Immature natural killer cell (primary cell): ENCODE data around the gene STK32A. TPM values are rescaled to one million over a fixed set of nuclear protein-coding genes. Genes with fewer than 3 reads are reported as not detected.

Experiments used
- DNase-seq, 3 donors: peaks; one replicate each; pipeline ENCODE4 v3.0.0; 2022; ENCODE audit warnings: mixed read lengths in 1 of 3
- H3K27ac Mint-ChIP-seq, 6 donors: one replicate each; pipeline ENCODE4 v1.8.0; 2020; ENCODE audit warnings: mixed read lengths in 6 of 6, mild to moderate bottlenecking in 5 of 6, inconsistent platforms in 4 of 6, moderate library complexity in 3 of 6
- H3K27me3 Mint-ChIP-seq, 3 donors: one replicate each; pipeline ENCODE4 v1.8.0; 2020 to 2021; ENCODE audit warnings: low read depth in 3 of 3, mild to moderate bottlenecking in 3 of 3, mixed read lengths in 3 of 3, moderate library complexity in 3 of 3, inconsistent platforms in 1 of 3
- H3K36me3 Mint-ChIP-seq, 3 donors: one replicate each; pipeline ENCODE4 v1.8.0; 2020; ENCODE audit warnings: mixed read lengths in 3 of 3, inconsistent platforms in 2 of 3, mild to moderate bottlenecking in 2 of 3
- H3K4me1 Mint-ChIP-seq, 2 donors: one replicate each; pipeline ENCODE4 v1.8.0; 2020; ENCODE audit warnings: inconsistent platforms in 2 of 2, mild to moderate bottlenecking in 2 of 2, mixed read lengths in 2 of 2, moderate library complexity in 1 of 2
- H3K4me3 Mint-ChIP-seq, 5 donors: one replicate each; pipeline ENCODE4 v1.8.0; 2020; ENCODE audit warnings: mild to moderate bottlenecking in 5 of 5, mixed read lengths in 5 of 5, inconsistent platforms in 3 of 5, moderate library complexity in 3 of 5
- H3K9me3 Mint-ChIP-seq, 6 donors: one replicate each; pipeline ENCODE4 v1.8.0; 2020; ENCODE audit warnings: mild to moderate bottlenecking in 6 of 6, mixed read lengths in 6 of 6, inconsistent platforms in 4 of 6, moderate library complexity in 3 of 6
- polyA plus RNA-seq, 3 donors: library from polyadenylated mRNA; unstranded; fragments of 300-500 nt; fragmentation: Illumina TruSeq; gene quantifications; one replicate each; pipeline ENCODE4 v1.2.3, GENCODE V29; 2021

Gene STK32A
- polyA plus RNA-seq, 3 donors from 2014 or later = not detected

- Mint-ChIP-seq H3K9me3 (peaks cover 0 to 3% (median 0%) of the 10 kb centered on the region in 6 donors), H3K4me3 (no peak overlapping the region), H3K27ac (no peak overlapping the region), H3K4me1 (no peaks in the 10 kb centered on the region), H3K36me3 (no peaks in the 10 kb centered on the region), H3K27me3 (peaks cover 2 to 5% (median 3%) of the 10 kb centered on the region in 3 donors)
- no peak for DNase-seq
Measured at GRCh38 chr5:147372191-147372590, 137.4 kb downstream of the STK32A start.

GRCh38 chr5:147373328-147373727 lies 138.5 kb downstream of the STK32A start:
- peaks cover 0 to 1% (median 0%) of the 10 kb centered on the region in 6 donors for H3K9me3 Mint-ChIP-seq
- DNase-seq = no peak
- peaks cover 3 to 6% (median 3%) of the 10 kb centered on the region in 3 donors for H3K27me3 Mint-ChIP-seq
- no peaks in the 10 kb centered on the region for H3K4me1 Mint-ChIP-seq
- no peak overlapping the region for H3K4me3 Mint-ChIP-seq
- H3K36me3 Mint-ChIP-seq = no peaks in the 10 kb centered on the region
- H3K27ac Mint-ChIP-seq = no peak overlapping the region

GRCh38 chr5:147375151-147375550 lies 140.3 kb downstream of the STK32A start:
- Mint-ChIP-seq H3K4me1 (no peaks in the 10 kb centered on the region), H3K36me3 (no peaks in the 10 kb centered on the region), H3K4me3 (no peak overlapping the region), H3K9me3 (peaks cover 0 to 4% (median 0%) of the 10 kb centered on the region in 6 donors), H3K27me3 (peaks cover 3 to 6% (median 4%) of the 10 kb centered on the region in 3 donors), H3K27ac (no peak overlapping the region)
- DNase-seq = no peak

- Mint-ChIP-seq H3K27ac (no peak overlapping the region), H3K27me3 (peaks cover 0 to 6% (median 4%) of the 10 kb centered on the region in 3 donors), H3K4me1 (no peaks in the 10 kb centered on the region), H3K4me3 (no peak overlapping the region), H3K9me3 (peaks cover 0 to 4% (median 0%) of the 10 kb centered on the region in 6 donors), H3K36me3 (no peaks in the 10 kb centered on the region)
- no peak for DNase-seq
Measured at GRCh38 chr5:147377682-147378081, 142.9 kb downstream of the STK32A start.

GRCh38 chr5:147381555-147381954 lies 146.7 kb downstream of the STK32A start:
- no peak for DNase-seq
- Mint-ChIP-seq H3K4me1 (no peaks in the 10 kb centered on the region), H3K9me3 (peaks cover 0 to 4% (median 0%) of the 10 kb centered on the region in 6 donors), H3K4me3 (no peak overlapping the region), H3K27me3 (peaks cover 0 to 6% (median 3%) of the 10 kb centered on the region in 3 donors), H3K27ac (no peak overlapping the region), H3K36me3 (no peaks in the 10 kb centered on the region)

- Mint-ChIP-seq H3K4me1 (no peaks in the 10 kb centered on the region), H3K27ac (no peak overlapping the region), H3K27me3 (peaks cover 1 to 4% (median 1%) of the 10 kb centered on the region in 3 donors), H3K4me3 (no peak overlapping the region), H3K36me3 (no peaks in the 10 kb centered on the region), H3K9me3 (peaks cover 0 to 4% (median 0%) of the 10 kb centered on the region in 6 donors)
- no peak for DNase-seq
Measured at GRCh38 chr5:147382776-147383175, 147.9 kb downstream of the STK32A start.

GRCh38 chr5:147384346-147385193 lies 149.7 kb downstream of the STK32A start:
- H3K9me3 Mint-ChIP-seq = no peaks in the 10 kb centered on the region
- H3K27ac Mint-ChIP-seq = no peak overlapping the region
- H3K27me3 Mint-ChIP-seq = peaks cover 1 to 6% (median 2%) of the 10 kb centered on the region in 3 donors
- H3K4me1 Mint-ChIP-seq = no peaks in the 10 kb centered on the region
- H3K36me3 Mint-ChIP-seq = no peaks in the 10 kb centered on the region
- H3K4me3 Mint-ChIP-seq = no peak overlapping the region
- DNase-seq = no peak

GRCh38 chr5:147387109-147387508 lies 152.3 kb downstream of the STK32A start:
- no peaks in the 10 kb centered on the region for H3K4me1 Mint-ChIP-seq
- H3K27ac Mint-ChIP-seq = no peak overlapping the region
- H3K27me3 Mint-ChIP-seq = peaks cover 0 to 6% (median 2%) of the 10 kb centered on the region in 3 donors
- no peaks in the 10 kb centered on the region for H3K9me3 Mint-ChIP-seq
- no peaks in the 10 kb centered on the region for H3K36me3 Mint-ChIP-seq
- H3K4me3 Mint-ChIP-seq = no peak overlapping the region
- DNase-seq = no peak

- Mint-ChIP-seq H3K36me3 (no peaks in the 10 kb centered on the region), H3K4me1 (no peaks in the 10 kb centered on the region), H3K27ac (no peak overlapping the region), H3K9me3 (no peaks in the 10 kb centered on the region), H3K27me3 (peaks cover 0 to 6% (median 2%) of the 10 kb centered on the region in 3 donors), H3K4me3 (no peak overlapping the region)
- DNase-seq = no peak
Measured at GRCh38 chr5:147388184-147389108, 153.6 kb downstream of the STK32A start.

GRCh38 chr5:147390654-147391225 lies 155.9 kb downstream of the STK32A start:
- H3K9me3 Mint-ChIP-seq = no peaks in the 10 kb centered on the region
- no peak overlapping the region for H3K4me3 Mint-ChIP-seq
- H3K4me1 Mint-ChIP-seq = peaks cover 2% of the 10 kb centered on the region in 2 donors
- peaks cover 0 to 6% (median 0%) of the 10 kb centered on the region in 3 donors for H3K27me3 Mint-ChIP-seq
- no peak overlapping the region for H3K27ac Mint-ChIP-seq
- DNase-seq = no peak
- H3K36me3 Mint-ChIP-seq = no peaks in the 10 kb centered on the region

GRCh38 chr5:147391781-147392180 lies 157.0 kb downstream of the STK32A start:
- Mint-ChIP-seq H3K36me3 (no peaks in the 10 kb centered on the region), H3K9me3 (no peaks in the 10 kb centered on the region), H3K27ac (no peak overlapping the region), H3K4me3 (no peak overlapping the region), H3K27me3 (peaks cover 0 to 6% (median 0%) of the 10 kb centered on the region in 3 donors), H3K4me1 (peaks cover 2 to 5% of the 10 kb centered on the region in 2 donors)
- DNase-seq = no peak

- peaks cover 0 to 5% (median 2%) of the 10 kb centered on the region in 3 donors for H3K27me3 Mint-ChIP-seq
- peaks cover 2 to 5% of the 10 kb centered on the region in 2 donors for H3K4me1 Mint-ChIP-seq
- no peak overlapping the region for H3K27ac Mint-ChIP-seq
- no peaks in the 10 kb centered on the region for H3K36me3 Mint-ChIP-seq
- no peak overlapping the region for H3K4me3 Mint-ChIP-seq
- H3K9me3 Mint-ChIP-seq = no peaks in the 10 kb centered on the region
- no peak for DNase-seq
Measured at GRCh38 chr5:147393874-147394672, 159.2 kb downstream of the STK32A start.
